SK-N-SH (cell line): Measurements from ENCODE around the gene SMARCD2. TPM values are rescaled to one million over a fixed set of nuclear protein-coding genes. Genes with fewer than 3 reads are reported as not detected.

Experiments
- CTCF ChIA-PET: fragments of 300-600, 350-600 bp; formaldehyde crosslinking; extraction: SDS; loops from one replicate; lab custom pipeline; 2021; lab: Yijun Ruan, JAX
- POLR2A ChIA-PET: fragments of 350-600 bp; sonication (Branson Sonifier 250); formaldehyde crosslinking; extraction: SDS; loops from one replicate; lab custom pipeline; 2020; ENCODE audit warnings: antibody characterized with exemption, inconsistent platforms; lab: Yijun Ruan, JAX
- DNase-seq: peaks from one replicate; pipeline ENCODE4 v3.0.0; 2012
- H2AFZ ChIP-seq: fragments of 200-600 bp; sonication (generic); 2 replicates; pipeline ENCODE4 v1.8.1; 2016; ENCODE audit warnings: antibody characterized with exemption, mild to moderate bottlenecking, low read depth
- H3F3A ChIP-seq: fragments of 200-600 bp; sonication (generic); replicated peaks from 2 replicates; pipeline ENCODE3; 2016; ENCODE audit warnings: antibody characterized with exemption, mild to moderate bottlenecking; ENCODE audit not compliant: insufficient read depth
- H3K27ac ChIP-seq, 2 experiments: fragments of 200-500 bp in 1 of 2; fragments of 200-600 bp in 1 of 2; sonication (Bioruptor generic) in 1 of 2; sonication (generic), shearing (Covaris generic) in 1 of 2; 2 replicates each; pipeline versions ENCODE4 v1.5.1 to v1.6.1; 2014 to 2016; ENCODE audit warnings: low read depth in 2 of 2, inconsistent platforms in 1 of 2, low read length in 1 of 2, mild to moderate bottlenecking in 1 of 2, mixed read lengths in 1 of 2
- H3K27me3 ChIP-seq: fragments of 200-600 bp; sonication (generic), shearing (Covaris generic); 2 replicates; pipeline ENCODE4 v1.6.1; 2016; ENCODE audit warnings: mixed run types; ENCODE audit not compliant: insufficient read depth
- H3K36me3 ChIP-seq, 2 experiments: fragments of 200-500 bp in 1 of 2; fragments of 200-600 bp in 1 of 2; sonication (Bioruptor generic) in 1 of 2; sonication (generic) in 1 of 2; replicated peaks in 1 of 2; 2 replicates each; pipeline versions ENCODE3 to v1.5.1; 2014 to 2016; ENCODE audit warnings: low read length in 1 of 2, mild to moderate bottlenecking in 1 of 2; ENCODE audit not compliant: insufficient read depth in 2 of 2, control insufficient read depth in 1 of 2
- H3K4me1 ChIP-seq, 2 experiments: fragments of 200-500 bp in 1 of 2; fragments of 200-600 bp in 1 of 2; sonication (Bioruptor generic) in 1 of 2; sonication (generic), shearing (Covaris generic) in 1 of 2; 2 replicates each; pipeline versions ENCODE4 v1.5.1 to v1.6.1; 2014 to 2016; ENCODE audit warnings: low read depth in 1 of 2, low read length in 1 of 2, mixed run types in 1 of 2; ENCODE audit not compliant: insufficient read depth in 2 of 2, control insufficient read depth in 1 of 2
- H3K4me2 ChIP-seq: fragments of 200-600 bp; sonication (generic), shearing (Covaris generic); 2 replicates; pipeline ENCODE4 v1.6.1; 2017; ENCODE audit warnings: mixed run types
- H3K4me3 ChIP-seq, 2 experiments: fragments of 200-500 bp in 1 of 2; fragments of 200-600 bp in 1 of 2; sonication (Bioruptor generic) in 1 of 2; sonication (generic), shearing (Covaris generic) in 1 of 2; 2 replicates each; pipeline versions ENCODE4 v1.5.1 to v1.8.1; 2014 to 2016; ENCODE audit warnings: low read depth in 2 of 2, inconsistent platforms in 1 of 2, low read length in 1 of 2, mild to moderate bottlenecking in 1 of 2, mixed read lengths in 1 of 2, moderate library complexity in 1 of 2
- H3K79me2 ChIP-seq: fragments of 200-600 bp; sonication (generic); 2 replicates; pipeline ENCODE4 v1.8.1; 2017; ENCODE audit warnings: mild to moderate bottlenecking; ENCODE audit not compliant: insufficient read depth
- H3K9ac ChIP-seq: fragments of 200-600 bp; sonication (generic); 2 replicates; pipeline ENCODE4 v1.6.1; 2017; ENCODE audit warnings: mixed run types
- H3K9me2 ChIP-seq: fragments of 200-600 bp; sonication (generic); 2 replicates; pipeline ENCODE4 v1.6.1; 2017; ENCODE audit warnings: mixed run types
- H3K9me3 ChIP-seq: fragments of 200-600 bp; sonication (generic); 2 replicates; pipeline ENCODE4 v1.6.1; 2017; ENCODE audit warnings: mixed run types, mild to moderate bottlenecking, moderate library complexity
- H4K20me1 ChIP-seq: fragments of 200-600 bp; sonication (generic); 2 replicates; pipeline ENCODE4 v1.6.1; 2017; ENCODE audit warnings: mild to moderate bottlenecking, mixed run types; ENCODE audit not compliant: insufficient read depth
- CHD2 ChIP-seq: fragments of 150-350 bp; IDR thresholded peaks from 2 replicates; pipeline ENCODE4 v1.6.1; 2018; ENCODE audit warnings: low read length; ENCODE audit not compliant: partially characterized antibody
- CTCF ChIP-seq: fragments of 200-600 bp; sonication (generic); IDR thresholded peaks from 2 replicates; pipeline ENCODE4 v1.6.1; 2017; ENCODE audit warnings: antibody characterized with exemption, mild to moderate bottlenecking, moderate library complexity
- FOXJ3 ChIP-seq: sonication (generic); formaldehyde crosslinking; IDR thresholded peaks from 2 replicates; pipeline ENCODE4 v1.5.1; 2020; ENCODE audit warnings: mild to moderate bottlenecking, missing genetic modification reagents
- FOXM1 ChIP-seq: IDR thresholded peaks from 2 replicates; pipeline ENCODE4 v1.4.0; 2012; ENCODE audit warnings: low read depth, mild to moderate bottlenecking
- GATA2 ChIP-seq: sonication (generic); formaldehyde crosslinking; IDR thresholded peaks from 2 replicates; pipeline ENCODE4 v1.5.0; 2020; ENCODE audit warnings: mild to moderate bottlenecking, missing genetic modification reagents
- IRF3 ChIP-seq: fragments of 150-350 bp; IDR thresholded peaks from 2 replicates; pipeline ENCODE4 v1.6.1; 2016; ENCODE audit warnings: mild to moderate bottlenecking, low read depth, low read length
- JUND ChIP-seq: IDR thresholded peaks from 2 replicates; pipeline ENCODE4 v1.4.0; 2012
- MXI1 ChIP-seq: IDR thresholded peaks from 2 replicates; pipeline ENCODE4 v1.6.1; 2012; ENCODE audit warnings: mild to moderate bottlenecking, low read depth, low read length, improper control_type of control experiment
- NRF1 ChIP-seq: IDR thresholded peaks from 2 replicates; pipeline ENCODE4 v1.6.1; 2012; ENCODE audit warnings: low read depth, mild to moderate bottlenecking, low read length
- POLR2AphosphoS5 ChIP-seq: IDR thresholded peaks from 2 replicates; pipeline ENCODE4 v1.6.1; 2012; ENCODE audit warnings: low read depth, low read length
- RAD21 ChIP-seq: IDR thresholded peaks from 2 replicates; pipeline ENCODE4 v1.6.1; 2012; ENCODE audit warnings: mild to moderate bottlenecking, low read length
- RCOR1 ChIP-seq: fragments of 150-350 bp; IDR thresholded peaks from 2 replicates; pipeline ENCODE4 v1.6.1; 2017; ENCODE audit warnings: antibody characterized with exemption, low read length
- REST ChIP-seq: IDR thresholded peaks from 2 replicates; pipeline ENCODE4 v1.6.1; 2012; ENCODE audit warnings: mild to moderate bottlenecking, low read depth, low read length, moderate library complexity
- SIN3A ChIP-seq: IDR thresholded peaks from 2 replicates; pipeline ENCODE4 v1.6.1; 2012; ENCODE audit warnings: low read depth, mild to moderate bottlenecking, low read length, moderate library complexity, borderline replicate concordance
- SMC3 ChIP-seq: IDR thresholded peaks from 2 replicates; pipeline ENCODE4 v1.6.1; 2012; ENCODE audit warnings: low read depth, low read length, improper control_type of control experiment
- TAF1 ChIP-seq: IDR thresholded peaks from 2 replicates; pipeline ENCODE4 v1.6.1; 2012; ENCODE audit warnings: low read depth, mild to moderate bottlenecking, low read length, moderate library complexity, borderline replicate concordance
- TEAD4 ChIP-seq: IDR thresholded peaks from 2 replicates; pipeline ENCODE4 v1.4.0; 2012; ENCODE audit warnings: mild to moderate bottlenecking, borderline replicate concordance; ENCODE audit not compliant: insufficient read depth
- USF1 ChIP-seq: IDR thresholded peaks from 2 replicates; pipeline ENCODE4 v1.4.0; 2012; ENCODE audit warnings: low read depth, borderline replicate concordance
- USF2 ChIP-seq: fragments of 150-350 bp; IDR thresholded peaks from 2 replicates; pipeline ENCODE4 v1.6.1; 2017; ENCODE audit warnings: antibody characterized with exemption, low read length, low read depth, borderline replicate concordance
- ZBTB33 ChIP-seq: IDR thresholded peaks from 2 replicates; pipeline ENCODE4 v1.4.0; 2012; ENCODE audit warnings: low read depth, borderline replicate concordance
- WGBS: methylation state at CpG from one replicate; pipeline ENCODE4 v1.1.6; 2017; ENCODE audit warnings: low lambda C conversion rate; 5-methylcytosine and 5-hydroxymethylcytosine counted together
- polyA plus RNA-seq, 3 experiments: library from polyadenylated mRNA; depleted of rRNA; stranded (reverse); fragments of >200 nt; gene quantifications; 2 replicates each; pipeline ENCODE4 v1.2.3, GENCODE V29; 2012

SMARCD2 gene
- polyA plus RNA-seq, 1 of the 3 experiments (the other 2 are of a cell fraction): 89.1 TPM

GRCh38 chr17:63841350-63842172, 924 bp downstream of the SMARCD2 start:
- peaks cover 57% of the 10 kb centered on the region for H3K79me2 ChIP-seq
- peaks cover 23% of the 10 kb centered on the region; the same call in 1 of the 2 replicates for H4K20me1 ChIP-seq
- no peaks in the 10 kb centered on the region for H3K27me3 ChIP-seq
- DNase-seq: peak; percentile 89
- WGBS: 11% methylated on average over 16 of the region's 26 CpGs
- CTCF ChIA-PET: interaction anchor here (0.7 to 9.1 kb wide), 9 partner anchors 8 to 664 kb away, joined by 3 to 96 read pairs (median 3); partner anchors contain the start of genes CCDC47, DDX42, FTSJ3 and MAP3K3
- peak overlapping the region; percentile 67 to 97 for H3K27ac ChIP-seq
- H2AFZ ChIP-seq: peak overlapping the region; percentile 68
- peak overlapping the region; percentile 89 for H3K9ac ChIP-seq
- H3F3A ChIP-seq: peaks cover 9% of the 10 kb centered on the region
- peak overlapping the region; percentile 93 for H3K4me2 ChIP-seq
- peaks cover 5 to 9% of the 10 kb centered on the region in 2 experiments for H3K36me3 ChIP-seq
- no peaks in the 10 kb centered on the region for H3K9me2 ChIP-seq
- no peaks in the 10 kb centered on the region for H3K9me3 ChIP-seq
- POLR2A ChIA-PET: interaction anchor here (0.6 to 9.2 kb wide), 7 partner anchors 12 to 665 kb away, joined by 3 to 108 read pairs (median 3); partner anchors contain the start of genes CCDC47, CEP95, DDX42 and DDX5
- peaks cover 27 to 41% of the 10 kb centered on the region in 2 experiments for H3K4me1 ChIP-seq
- H3K4me3 ChIP-seq: peak overlapping the region; percentile 59 to 76
- TF ChIP-seq FOXJ3 (CRISPR knock-in tag): peak; percentile 26; the same call in 1 of the 2 replicates
- TF ChIP-seq TEAD4: no peak
- TF ChIP-seq REST: 0 out of 2 replicates have a peak, but pooled peaks have one; percentile 28
- no peak for TF ChIP-seq USF1
- peak; percentile 25; the same call in 1 of the 2 replicates for TF ChIP-seq ZBTB33
- TF ChIP-seq NRF1: no peak
- TF ChIP-seq SIN3A: peak; percentile 89
- TF ChIP-seq FOXM1: no peak
- no peak for TF ChIP-seq CTCF
- TF ChIP-seq GATA2 (CRISPR knock-in tag): no peak
- TF ChIP-seq SMC3: peak; percentile 17; the same call in 1 of the 2 replicates
- TF ChIP-seq POLR2AphosphoS5: peak; percentile 77
- TF ChIP-seq TAF1: peak; percentile 61; the same call in 1 of the 2 replicates
- TF ChIP-seq USF2: no peak
- TF ChIP-seq CHD2: peak; percentile 81
- TF ChIP-seq RCOR1: peak; percentile 82
- TF ChIP-seq RAD21: peak; percentile 18; the same call in 1 of the 2 replicates
- no peak; the same call in 1 of the 2 replicates for TF ChIP-seq JUND
- no peak for TF ChIP-seq IRF3
- TF ChIP-seq MXI1: peak; percentile 91; the same call in 1 of the 2 replicates
